ENCODE results near the gene P2RY11.

P2RY11 gene

GRCh38 chr19:10136936-10137335 is 25.4 kb downstream of the P2RY11 start:
- peaks cover 90% of the 10 kb centered on the region for H3K36me3 ChIP-seq (ENCODE audit: control insufficient read depth, insufficient read depth, low read length, severe bottlenecking)
- no peaks in the 10 kb centered on the region for H3K9me3 ChIP-seq (ENCODE audit: control insufficient read depth, low read length)
- H3K4me1 ChIP-seq (ENCODE audit: control insufficient read depth, insufficient read depth, low read length): peaks cover 2% of the 10 kb centered on the region
- H3K27me3 ChIP-seq (replicated peaks; ENCODE audit: control insufficient read depth, insufficient read depth, low read length): no peaks in the 10 kb centered on the region
- no peak for DNase-seq (ENCODE audit: low read depth)
- no peak overlapping the region for H3K4me3 ChIP-seq (ENCODE audit: low read length)
- no peak overlapping the region for H3K9ac ChIP-seq (ENCODE audit: low read length)

- Histone ChIP-seq H3K36me3 (ENCODE audit: control insufficient read depth, insufficient read depth, low read length, severe bottlenecking) (peaks cover 97% of the 10 kb centered on the region), H3K9ac (ENCODE audit: low read length) (no peak overlapping the region), H3K4me3 (ENCODE audit: low read length) (no peak overlapping the region), H3K9me3 (ENCODE audit: control insufficient read depth, low read length) (no peaks in the 10 kb centered on the region), H3K27me3 (replicated peaks; ENCODE audit: control insufficient read depth, insufficient read depth, low read length) (no peaks in the 10 kb centered on the region), H3K4me1 (ENCODE audit: control insufficient read depth, insufficient read depth, low read length) (no peaks in the 10 kb centered on the region)
- DNase-seq (ENCODE audit: low read depth): no peak
Observed at GRCh38 chr19:10137751-10138682, 26.5 kb downstream of the P2RY11 start.

- Histone ChIP-seq H3K36me3 (ENCODE audit: control insufficient read depth, insufficient read depth, low read length, severe bottlenecking) (peaks cover 96% of the 10 kb centered on the region), H3K4me1 (ENCODE audit: control insufficient read depth, insufficient read depth, low read length) (no peaks in the 10 kb centered on the region)
- no peak for DNase-seq (ENCODE audit: low read depth)
Observed at GRCh38 chr19:10138879-10139795, 27.6 kb downstream of the P2RY11 start.

GRCh38 chr19:10139952-10140351 is 28.5 kb downstream of the P2RY11 start:
- Histone ChIP-seq H3K9ac (ENCODE audit: low read length) (no peak overlapping the region), H3K27me3 (replicated peaks; ENCODE audit: control insufficient read depth, insufficient read depth, low read length) (no peaks in the 10 kb centered on the region), H3K9me3 (ENCODE audit: control insufficient read depth, low read length) (no peaks in the 10 kb centered on the region), H3K4me3 (ENCODE audit: low read length) (no peak overlapping the region), H3K4me1 (ENCODE audit: control insufficient read depth, insufficient read depth, low read length) (no peaks in the 10 kb centered on the region), H3K36me3 (ENCODE audit: control insufficient read depth, insufficient read depth, low read length, severe bottlenecking) (peaks cover 97% of the 10 kb centered on the region)
- DNase-seq (ENCODE audit: low read depth): no peak

More at GRCh38 chr19:10138879-10139795, 27.6 kb downstream of the P2RY11 start:
- H3K9ac ChIP-seq (ENCODE audit: low read length): no peak overlapping the region
- no peak overlapping the region for H3K4me3 ChIP-seq (ENCODE audit: low read length)
- no peaks in the 10 kb centered on the region for H3K9me3 ChIP-seq (ENCODE audit: control insufficient read depth, low read length)
- no peaks in the 10 kb centered on the region for H3K27me3 ChIP-seq (replicated peaks; ENCODE audit: control insufficient read depth, insufficient read depth, low read length)

- no peaks in the 10 kb centered on the region for H3K9me3 ChIP-seq (ENCODE audit: control insufficient read depth, low read length)
- DNase-seq (ENCODE audit: low read depth): no peak
- H3K27me3 ChIP-seq (replicated peaks; ENCODE audit: control insufficient read depth, insufficient read depth, low read length): no peaks in the 10 kb centered on the region
- H3K4me3 ChIP-seq (ENCODE audit: low read length): no peak overlapping the region
- no peaks in the 10 kb centered on the region for H3K4me1 ChIP-seq (ENCODE audit: control insufficient read depth, insufficient read depth, low read length)
- peaks cover 97% of the 10 kb centered on the region for H3K36me3 ChIP-seq (ENCODE audit: control insufficient read depth, insufficient read depth, low read length, severe bottlenecking)
- no peak overlapping the region for H3K9ac ChIP-seq (ENCODE audit: low read length)
Observed at GRCh38 chr19:10141479-10141878, 30.0 kb downstream of the P2RY11 start.

- DNase-seq (ENCODE audit: low read depth): no peak
- H3K36me3 ChIP-seq (ENCODE audit: control insufficient read depth, insufficient read depth, low read length, severe bottlenecking): peaks cover 98% of the 10 kb centered on the region
- no peaks in the 10 kb centered on the region for H3K4me1 ChIP-seq (ENCODE audit: control insufficient read depth, insufficient read depth, low read length)
- H3K4me3 ChIP-seq (ENCODE audit: low read length): no peak overlapping the region
- no peak overlapping the region for H3K9ac ChIP-seq (ENCODE audit: low read length)
- no peaks in the 10 kb centered on the region for H3K27me3 ChIP-seq (replicated peaks; ENCODE audit: control insufficient read depth, insufficient read depth, low read length)
- no peaks in the 10 kb centered on the region for H3K9me3 ChIP-seq (ENCODE audit: control insufficient read depth, low read length)
Observed at GRCh38 chr19:10141973-10142372, 30.5 kb downstream of the P2RY11 start.

- DNase-seq (ENCODE audit: low read depth): no peak
- H3K9me3 ChIP-seq (ENCODE audit: control insufficient read depth, low read length): no peaks in the 10 kb centered on the region
- peaks cover 96% of the 10 kb centered on the region for H3K36me3 ChIP-seq (ENCODE audit: control insufficient read depth, insufficient read depth, low read length, severe bottlenecking)
- H3K9ac ChIP-seq (ENCODE audit: low read length): no peak overlapping the region
- no peak overlapping the region for H3K4me3 ChIP-seq (ENCODE audit: low read length)
- H3K4me1 ChIP-seq (ENCODE audit: control insufficient read depth, insufficient read depth, low read length): no peaks in the 10 kb centered on the region
- no peaks in the 10 kb centered on the region for H3K27me3 ChIP-seq (replicated peaks; ENCODE audit: control insufficient read depth, insufficient read depth, low read length)
Observed at GRCh38 chr19:10142701-10143375, 31.3 kb downstream of the P2RY11 start.

- Histone ChIP-seq H3K4me1 (ENCODE audit: control insufficient read depth, insufficient read depth, low read length) (no peaks in the 10 kb centered on the region), H3K27me3 (replicated peaks; ENCODE audit: control insufficient read depth, insufficient read depth, low read length) (no peaks in the 10 kb centered on the region), H3K4me3 (ENCODE audit: low read length) (no peak overlapping the region), H3K9me3 (ENCODE audit: control insufficient read depth, low read length) (no peaks in the 10 kb centered on the region), H3K36me3 (ENCODE audit: control insufficient read depth, insufficient read depth, low read length, severe bottlenecking) (peaks cover 91% of the 10 kb centered on the region), H3K9ac (ENCODE audit: low read length) (no peak overlapping the region)
- DNase-seq (ENCODE audit: low read depth): no peak
Observed at GRCh38 chr19:10143681-10144080, 32.2 kb downstream of the P2RY11 start.

- Histone ChIP-seq H3K9me3 (ENCODE audit: control insufficient read depth, low read length) (no peaks in the 10 kb centered on the region), H3K27me3 (replicated peaks; ENCODE audit: control insufficient read depth, insufficient read depth, low read length) (no peaks in the 10 kb centered on the region), H3K9ac (ENCODE audit: low read length) (no peak overlapping the region), H3K4me1 (ENCODE audit: control insufficient read depth, insufficient read depth, low read length) (no peaks in the 10 kb centered on the region), H3K36me3 (ENCODE audit: control insufficient read depth, insufficient read depth, low read length, severe bottlenecking) (peaks cover 91% of the 10 kb centered on the region), H3K4me3 (ENCODE audit: low read length) (no peak overlapping the region)
- no peak for DNase-seq (ENCODE audit: low read depth)
Observed at GRCh38 chr19:10144361-10144760, 32.9 kb downstream of the P2RY11 start.

- Histone ChIP-seq H3K4me3 (ENCODE audit: low read length) (no peak overlapping the region), H3K36me3 (ENCODE audit: control insufficient read depth, insufficient read depth, low read length, severe bottlenecking) (peaks cover 91% of the 10 kb centered on the region), H3K9ac (ENCODE audit: low read length) (no peak overlapping the region), H3K9me3 (ENCODE audit: control insufficient read depth, low read length) (no peaks in the 10 kb centered on the region), H3K4me1 (ENCODE audit: control insufficient read depth, insufficient read depth, low read length) (no peaks in the 10 kb centered on the region), H3K27me3 (replicated peaks; ENCODE audit: control insufficient read depth, insufficient read depth, low read length) (no peaks in the 10 kb centered on the region)
- no peak for DNase-seq (ENCODE audit: low read depth)
Observed at GRCh38 chr19:10145031-10145430, 33.5 kb downstream of the P2RY11 start.

GRCh38 chr19:10146142-10146541 is 34.6 kb downstream of the P2RY11 start:
- Histone ChIP-seq H3K36me3 (ENCODE audit: control insufficient read depth, insufficient read depth, low read length, severe bottlenecking) (peaks cover 91% of the 10 kb centered on the region), H3K9ac (ENCODE audit: low read length) (no peak overlapping the region), H3K4me1 (ENCODE audit: control insufficient read depth, insufficient read depth, low read length) (no peaks in the 10 kb centered on the region), H3K4me3 (ENCODE audit: low read length) (no peak overlapping the region), H3K27me3 (replicated peaks; ENCODE audit: control insufficient read depth, insufficient read depth, low read length) (no peaks in the 10 kb centered on the region), H3K9me3 (ENCODE audit: control insufficient read depth, low read length) (no peaks in the 10 kb centered on the region)
- no peak for DNase-seq (ENCODE audit: low read depth)
